T-helper 1 cell (primary cell): ENCODE data around the gene RRAGD.
"Not testable (repeated sequence)": the region's sequence is repeated elsewhere in the genome, so short reads cannot be mapped to it uniquely, and the experiment has no call there.

Source experiments
- DNase-seq, 5 donors: peaks; one replicate each; pipeline ENCODE4 v3.0.0-alpha.2; 2012 to 2020

The RRAGD gene

DNA sequence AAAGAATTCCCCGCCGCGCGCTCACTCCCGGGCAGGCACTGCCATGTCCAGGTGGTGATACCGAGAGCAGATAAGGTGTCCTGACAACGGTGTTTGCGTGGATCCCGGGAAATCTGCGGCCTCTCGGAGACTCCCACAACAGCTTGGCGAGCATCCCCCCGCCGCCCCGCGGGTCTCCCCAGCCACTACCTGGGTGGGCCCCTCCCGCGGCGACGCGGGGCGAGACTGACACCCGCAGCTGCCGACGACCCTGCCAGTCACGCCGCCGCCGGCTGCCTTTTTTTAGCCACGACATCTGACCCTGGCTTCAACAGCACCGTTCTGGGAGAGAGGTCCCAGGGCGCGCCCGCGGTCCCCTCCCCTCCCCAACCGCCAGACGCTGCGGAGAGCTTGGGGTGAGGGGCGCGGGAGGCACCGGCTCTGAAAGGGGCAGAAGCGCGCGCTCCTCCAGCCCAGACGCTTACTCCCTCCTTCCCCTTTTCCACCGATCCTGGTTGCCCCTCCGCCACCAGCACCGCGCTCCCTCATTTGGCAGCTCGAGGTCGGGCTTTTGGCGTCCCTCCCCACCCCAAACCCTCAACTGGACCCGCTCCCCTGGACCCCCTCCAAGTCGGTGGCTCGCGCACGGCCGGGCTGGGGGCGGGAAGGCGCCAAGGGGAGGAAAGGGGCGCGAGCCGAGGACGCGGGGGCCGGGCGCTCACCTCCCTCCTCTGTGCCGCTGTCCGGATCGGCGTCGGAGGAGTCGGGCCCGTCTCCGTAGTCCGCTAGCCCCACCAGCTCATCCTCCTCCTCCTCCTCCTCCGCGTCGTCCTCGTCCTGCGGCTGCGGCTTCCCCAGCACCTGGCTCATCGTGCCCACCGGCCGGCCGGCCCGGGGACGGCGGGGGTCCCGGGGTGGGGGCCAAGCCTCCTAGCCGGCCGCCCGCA, 665 bp downstream of the RRAGD start:
- DNase-seq: peak; percentile 3 to 21 (median 13)

DNA sequence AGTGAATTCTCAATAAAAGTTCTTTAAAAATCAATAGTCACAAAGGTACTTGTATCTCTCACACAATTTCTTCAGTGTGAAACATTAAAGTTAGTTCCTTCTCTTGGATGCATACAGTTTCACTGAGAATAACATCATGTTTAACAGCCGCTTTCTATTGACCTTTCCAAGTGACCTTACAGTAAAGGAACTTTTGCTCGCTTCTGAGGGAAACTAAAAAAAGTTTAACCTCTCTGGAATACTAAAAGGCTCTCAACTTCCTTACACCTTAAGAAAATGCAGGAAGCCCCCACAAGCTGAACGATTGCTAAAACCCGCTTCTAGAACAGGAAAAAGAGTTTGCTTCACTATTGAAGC, 1.3 kb downstream of the RRAGD start:
- DNase-seq: no peak

DNA sequence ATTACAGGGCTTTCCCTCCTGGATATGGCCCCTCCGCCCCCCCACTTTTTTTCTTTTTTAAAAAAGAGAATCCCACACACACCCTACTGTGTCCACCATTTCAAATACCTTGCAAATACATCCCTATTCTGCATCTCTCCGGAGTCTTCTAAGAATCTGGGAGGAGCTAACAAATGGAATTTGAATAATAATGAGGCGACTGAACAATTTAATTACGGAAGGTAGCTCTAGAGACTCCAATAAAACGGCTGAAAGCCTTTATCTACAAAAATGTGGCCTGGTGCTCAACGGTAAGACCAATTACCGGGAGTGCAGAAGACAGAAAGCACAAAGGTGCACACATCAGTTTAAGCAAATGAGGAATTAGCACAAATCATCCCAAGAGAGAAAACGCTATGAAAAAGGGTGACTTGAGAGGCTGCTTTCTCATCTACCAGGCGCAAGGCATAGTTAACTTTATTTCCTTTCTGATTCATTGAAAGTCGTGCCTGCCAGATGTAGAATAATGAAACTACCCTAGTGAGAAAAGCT, 1.8 kb downstream of the RRAGD start:
- DNase-seq: no peak

DNA sequence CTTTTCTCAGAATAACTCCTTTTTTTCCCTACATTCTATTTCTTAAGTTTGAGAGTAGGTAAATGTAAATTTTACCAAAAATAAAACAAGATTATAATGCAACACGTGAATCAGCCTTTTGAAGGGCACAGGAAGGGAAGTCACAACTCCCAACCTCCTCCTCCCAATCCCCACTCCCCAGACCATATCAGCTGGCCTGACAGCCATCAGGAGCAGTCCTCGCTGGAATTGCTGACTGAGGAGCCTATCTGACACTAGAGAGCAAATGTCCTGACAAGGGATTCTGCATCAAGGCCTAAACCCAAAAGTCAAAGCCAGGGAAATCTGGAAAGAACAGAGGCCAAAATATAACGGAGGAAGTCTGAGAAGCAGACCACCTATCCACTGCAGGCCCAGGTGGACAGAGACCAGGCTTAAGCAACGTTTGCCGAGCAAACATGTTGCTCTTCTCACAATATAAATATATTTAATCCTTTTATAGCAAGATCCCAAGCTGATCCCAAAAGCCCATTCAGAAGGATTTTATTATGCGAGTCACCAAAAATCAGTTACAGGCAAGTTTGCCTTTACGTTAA, 2.5 kb downstream of the RRAGD start:
- DNase-seq: no peak

DNA sequence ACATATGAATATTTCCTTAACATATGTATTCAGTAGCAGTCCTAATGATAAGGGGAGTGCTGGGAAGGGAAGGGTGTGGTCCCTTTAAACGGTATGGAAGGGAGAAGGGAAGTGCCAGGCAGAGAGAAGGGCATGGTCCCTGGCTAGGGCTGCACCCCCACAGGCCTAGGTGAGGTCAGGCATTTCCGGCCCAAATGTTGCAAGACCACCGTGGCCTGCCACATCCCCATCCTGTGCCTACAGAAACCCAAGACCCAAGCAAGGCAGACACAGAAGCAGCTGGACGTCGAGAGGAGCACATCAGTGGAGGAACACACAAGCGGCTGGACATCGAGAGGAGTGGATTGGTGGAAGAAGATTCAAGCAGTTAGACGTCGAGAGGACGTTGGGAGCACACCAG, 5.9 kb downstream of the RRAGD start:
- DNase-seq: no peak

DNA sequence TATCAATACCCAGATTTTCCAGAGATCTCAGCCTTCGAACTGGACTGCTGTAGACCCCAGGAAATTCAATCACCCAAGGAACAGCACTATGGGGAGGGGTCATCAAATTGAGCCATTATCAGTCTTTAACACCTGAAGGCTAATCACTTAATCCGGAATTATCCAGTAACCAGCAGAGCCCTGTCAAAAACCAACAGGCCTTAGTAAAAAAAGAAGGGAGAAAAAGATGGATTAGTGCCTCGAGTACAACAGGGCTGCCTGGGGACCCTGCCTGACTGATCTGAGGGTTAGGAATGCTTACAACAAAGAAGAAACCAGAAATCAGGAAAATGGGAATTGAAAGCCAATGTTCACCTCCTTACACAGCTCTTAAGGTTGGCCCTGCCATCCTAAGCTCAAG, 7.6 kb downstream of the RRAGD start:
- DNase-seq: no peak

DNA sequence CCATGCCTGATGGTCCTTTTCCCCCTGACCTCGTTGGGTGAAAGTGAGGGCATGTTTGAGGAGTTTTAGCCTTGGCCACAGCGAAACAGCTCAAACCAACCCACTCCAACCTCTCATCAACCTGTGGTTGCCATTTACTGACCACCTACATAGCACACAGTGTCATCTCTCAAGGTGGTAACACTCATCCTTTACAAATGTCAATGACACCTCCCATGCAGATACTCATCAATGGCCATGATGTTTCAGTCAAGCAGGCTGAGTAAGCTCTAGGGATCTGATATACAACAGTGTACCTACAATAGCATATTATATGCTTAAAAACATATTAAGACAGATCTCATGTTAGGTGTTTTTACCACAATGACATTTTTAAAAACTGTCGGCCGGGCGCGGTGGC, 9.3 kb downstream of the RRAGD start:
- DNase-seq: no peak

DNA sequence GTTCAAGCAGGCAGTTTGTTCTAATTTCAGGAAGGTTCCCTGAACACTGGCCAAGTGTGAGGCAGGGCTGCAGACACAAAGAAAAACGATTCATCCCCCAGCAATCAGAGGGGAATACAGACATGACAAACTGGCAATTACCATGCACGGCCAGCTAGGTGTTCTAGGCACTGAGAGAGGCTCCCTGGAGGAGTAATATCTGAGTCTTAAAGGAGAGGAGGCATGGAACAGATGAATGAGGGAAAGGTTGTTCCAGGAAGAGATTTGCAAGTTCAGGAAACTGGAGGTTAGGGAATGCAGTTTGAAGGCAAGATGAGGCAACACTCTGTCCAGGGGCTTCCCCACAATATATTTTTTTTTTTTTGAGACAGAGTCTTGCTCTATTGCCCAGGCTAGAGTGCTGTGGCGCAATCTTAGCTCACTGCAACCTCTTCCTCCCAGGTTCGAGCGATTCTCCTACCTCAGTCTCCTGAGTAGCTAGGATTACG, 11.1 kb downstream of the RRAGD start:
- no peak for DNase-seq

DNA sequence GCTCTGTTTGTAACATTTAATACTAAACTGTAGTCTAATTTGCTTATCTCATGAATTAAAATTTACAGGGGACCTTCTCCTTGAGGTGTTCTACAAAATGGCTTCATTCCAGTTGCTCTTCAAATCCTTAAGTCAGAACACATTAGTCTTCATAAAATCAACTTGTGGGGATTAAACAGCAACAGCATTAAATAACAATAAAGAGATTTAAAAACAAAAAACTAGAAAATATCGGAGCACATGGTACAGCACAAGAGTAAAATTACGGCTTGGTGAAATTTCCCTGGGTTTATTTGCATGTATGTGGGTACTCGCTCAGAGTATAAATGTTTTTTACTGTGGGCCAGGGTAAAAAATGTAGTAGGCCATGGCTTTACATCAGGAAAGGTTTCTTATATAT, 12.0 kb downstream of the RRAGD start:
- no peak for DNase-seq

DNA sequence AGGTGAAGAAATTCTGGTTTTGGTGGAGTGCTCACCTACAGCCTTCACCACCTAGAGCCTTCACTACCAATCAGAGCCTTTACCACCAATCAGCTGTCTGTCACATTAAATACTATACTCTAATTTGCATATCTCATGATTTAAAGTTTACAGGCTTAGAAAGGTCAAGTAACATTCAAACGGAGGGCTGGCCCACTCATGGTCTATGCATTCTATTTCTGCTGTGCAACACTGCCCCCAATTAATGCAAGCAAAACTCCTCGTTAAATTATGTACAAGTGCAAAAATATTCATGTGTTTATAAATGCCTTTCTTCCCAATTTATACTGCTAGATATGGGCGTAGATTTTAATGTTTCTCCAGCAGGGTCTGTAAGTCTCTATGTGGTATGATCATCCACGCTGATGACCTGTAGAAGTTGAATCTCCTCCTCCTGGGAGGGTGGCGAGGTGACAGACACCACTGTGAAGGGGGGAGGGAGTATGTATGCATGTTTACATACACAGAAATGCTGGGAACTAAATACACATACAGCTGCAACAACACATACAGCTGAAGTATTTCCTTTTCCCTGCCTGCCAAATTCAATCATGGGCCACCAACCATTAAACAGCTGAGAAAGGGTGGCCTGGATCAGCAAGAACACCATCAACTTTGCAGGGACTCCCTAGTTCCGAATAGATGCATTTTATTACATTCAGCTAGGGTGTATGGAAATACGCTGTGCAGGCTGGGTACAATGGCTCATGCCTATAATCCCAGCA, 13.1 kb downstream of the RRAGD start:
- no peak for DNase-seq

DNA sequence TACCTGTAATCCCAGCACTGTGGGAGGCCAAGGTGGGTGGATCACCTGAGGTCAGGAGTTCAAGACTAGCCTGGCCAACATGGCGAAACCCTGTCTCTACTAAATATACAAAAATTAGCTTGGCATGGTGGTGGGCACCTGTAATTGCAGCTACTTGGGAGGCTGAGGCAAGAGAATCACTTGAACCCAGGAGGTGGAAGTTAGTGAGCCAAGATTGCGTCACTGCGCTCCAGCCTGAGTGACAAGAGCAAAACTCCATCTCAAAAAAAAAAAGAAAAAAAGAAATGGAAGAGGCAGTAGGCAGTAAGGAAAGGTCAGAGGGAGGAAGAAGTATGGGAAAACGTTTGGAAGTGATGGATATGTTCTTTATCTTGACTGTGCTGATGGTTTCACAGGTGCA, 14.2 kb downstream of the RRAGD start:
- not testable (repeated sequence) for DNase-seq

DNA sequence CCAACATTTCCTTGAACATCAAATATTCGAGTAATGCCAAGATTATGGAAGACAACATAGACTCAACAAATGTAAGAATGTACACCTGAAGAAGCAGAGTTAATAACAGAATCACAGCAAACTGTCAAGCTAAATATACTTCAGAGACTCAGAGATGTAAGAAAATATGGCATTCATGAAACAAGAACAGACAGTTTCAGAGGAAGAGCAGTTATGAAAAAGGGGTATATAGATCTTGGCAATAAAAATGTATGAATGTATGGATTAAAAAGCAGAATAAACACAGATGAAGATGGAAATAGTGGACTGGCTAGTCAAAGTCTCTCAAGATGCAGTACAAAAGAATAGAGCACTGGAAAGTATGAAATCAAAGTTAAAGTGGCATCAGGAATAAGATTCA, 18.4 kb downstream of the RRAGD start:
- DNase-seq: no peak

DNA sequence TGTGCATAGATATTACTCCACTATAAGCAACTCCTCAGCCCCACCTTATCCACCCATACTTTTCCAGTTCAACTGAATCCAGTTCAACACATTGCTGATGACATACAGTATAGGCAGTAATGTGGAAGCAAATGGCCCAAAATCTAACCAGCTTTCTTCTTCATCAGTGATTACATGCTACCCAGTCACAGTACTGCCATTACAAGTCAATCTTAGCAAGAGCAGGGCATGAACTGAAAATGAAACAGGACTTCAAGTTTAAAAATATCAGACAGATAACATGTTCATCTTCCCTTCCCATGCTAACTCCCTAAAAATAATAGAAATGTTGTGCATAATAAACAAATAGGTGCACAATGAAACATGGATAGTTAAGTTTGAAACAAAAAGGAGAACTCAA, 19.2 kb downstream of the RRAGD start:
- DNase-seq: no peak

DNA sequence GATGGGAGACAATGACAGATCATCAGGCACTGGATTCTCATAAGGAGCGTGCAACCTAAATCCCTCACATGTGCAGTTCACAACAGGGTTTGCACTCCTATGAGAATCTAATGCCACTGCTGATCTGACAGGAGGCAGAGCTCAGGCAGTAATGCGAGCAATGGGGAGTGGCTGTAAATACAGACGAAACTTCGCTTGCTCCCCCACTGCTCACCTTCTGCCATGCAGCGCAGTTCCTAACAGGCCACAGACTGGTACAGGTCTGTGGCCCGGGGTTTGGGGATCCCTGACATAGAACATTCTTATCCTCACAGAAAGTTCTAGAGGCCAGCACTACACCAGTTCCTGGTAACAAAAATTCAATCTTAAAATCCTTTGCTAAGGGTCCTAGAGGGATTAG, 23.2 kb downstream of the RRAGD start:
- DNase-seq: no peak

DNA sequence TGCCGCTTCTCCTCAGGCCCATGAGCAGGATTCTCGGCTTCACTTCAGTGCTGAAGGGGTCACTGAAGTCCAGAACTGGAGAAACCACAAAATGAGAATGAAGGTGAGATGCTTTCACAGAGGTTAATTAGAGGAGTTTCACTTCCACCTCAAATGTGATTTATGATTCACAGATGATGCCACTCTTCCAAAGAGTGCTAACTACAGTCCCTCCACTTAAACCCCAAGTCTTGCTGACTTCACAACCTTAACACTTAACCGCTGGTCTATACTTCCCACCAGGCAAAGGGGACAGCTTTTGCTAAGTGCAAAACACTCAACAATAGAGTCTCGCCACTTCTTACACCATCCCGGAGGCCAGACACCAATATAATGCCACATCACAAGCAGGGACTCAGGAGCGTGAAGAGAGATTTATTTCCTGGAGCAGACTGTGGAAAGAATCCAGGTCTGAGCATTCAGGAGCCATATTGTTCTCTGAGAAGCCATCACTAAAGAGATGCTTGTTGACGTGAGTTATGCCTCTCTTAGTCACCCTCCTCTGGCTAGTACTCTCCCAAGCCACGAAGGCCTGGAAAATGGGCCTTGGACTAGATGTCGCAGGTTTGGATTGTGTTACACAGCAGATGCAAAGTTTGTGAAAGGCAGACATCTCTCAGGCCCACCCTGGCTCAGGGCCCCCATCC, 24.4 kb downstream of the RRAGD start:
- no peak for DNase-seq

DNA sequence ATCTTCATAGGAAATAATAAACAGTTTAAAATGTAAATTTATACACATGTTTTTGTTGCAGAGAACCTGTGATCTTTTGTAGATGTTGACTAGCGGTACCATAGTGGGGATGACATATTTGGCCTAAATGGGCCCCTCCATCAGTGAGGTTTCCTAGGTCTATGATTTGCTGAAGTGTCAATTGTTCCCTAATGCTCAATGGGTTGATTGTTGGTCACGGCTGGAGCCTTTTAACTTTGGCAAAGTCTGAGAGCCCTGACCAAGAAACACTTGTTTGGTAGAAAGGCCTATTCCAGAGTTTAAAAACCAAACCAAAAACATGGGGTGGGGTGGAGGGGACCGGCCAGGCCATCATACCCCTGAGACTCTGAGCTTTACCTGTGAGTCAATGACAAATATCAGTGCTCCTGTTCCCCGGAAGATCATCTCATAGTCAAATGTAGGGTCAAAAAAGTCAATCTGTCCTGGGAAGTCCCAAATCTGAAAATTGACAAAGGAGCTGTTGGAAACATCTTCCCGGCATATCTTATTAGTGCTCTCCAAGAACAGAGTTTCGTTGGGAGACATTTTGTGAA, 25.1 kb downstream of the RRAGD start:
- DNase-seq: no peak

DNA sequence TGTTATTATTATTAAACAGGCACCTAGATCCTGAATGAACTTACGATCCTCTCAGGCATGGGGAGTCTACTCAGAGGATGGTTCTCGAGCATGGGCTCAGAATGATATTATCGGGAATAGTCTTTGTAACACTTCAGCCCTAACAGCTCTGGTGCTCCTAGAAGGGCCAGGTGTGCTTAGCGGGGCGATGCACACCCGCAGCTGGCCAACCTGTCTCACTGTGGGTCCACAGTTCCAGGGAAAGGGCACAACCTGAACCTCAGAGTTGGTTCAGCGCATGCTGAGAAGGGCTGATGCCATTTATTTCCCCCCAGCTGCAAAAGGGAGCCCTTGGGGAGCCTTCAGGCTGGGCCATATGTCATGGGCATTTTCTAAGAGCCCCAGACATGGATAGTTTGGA, 26.2 kb downstream of the RRAGD start:
- no peak for DNase-seq

DNA sequence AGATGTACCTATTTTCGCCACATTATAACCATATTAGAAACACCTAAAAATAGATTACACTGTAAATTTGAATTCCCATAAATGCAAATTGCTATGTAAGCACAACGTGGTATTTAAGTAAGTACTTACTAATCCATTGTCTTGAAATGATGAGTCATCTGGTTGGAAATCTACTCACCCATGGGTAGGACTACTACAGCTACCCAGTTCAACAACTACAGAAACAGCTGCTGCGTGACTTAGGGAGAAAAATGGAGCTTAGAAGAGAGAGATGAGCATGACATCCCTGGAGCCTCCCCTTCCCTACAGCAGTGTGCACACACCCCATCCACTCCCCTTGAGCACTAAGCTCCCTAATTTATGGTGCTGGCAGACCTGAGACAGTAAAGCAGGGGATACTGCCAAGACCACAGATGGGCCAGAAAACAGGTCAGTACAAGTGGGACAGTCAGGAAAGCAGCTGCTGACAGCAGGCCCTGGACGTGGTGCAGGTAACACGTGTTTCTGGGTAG, 26.9 kb downstream of the RRAGD start:
- no peak for DNase-seq

DNA sequence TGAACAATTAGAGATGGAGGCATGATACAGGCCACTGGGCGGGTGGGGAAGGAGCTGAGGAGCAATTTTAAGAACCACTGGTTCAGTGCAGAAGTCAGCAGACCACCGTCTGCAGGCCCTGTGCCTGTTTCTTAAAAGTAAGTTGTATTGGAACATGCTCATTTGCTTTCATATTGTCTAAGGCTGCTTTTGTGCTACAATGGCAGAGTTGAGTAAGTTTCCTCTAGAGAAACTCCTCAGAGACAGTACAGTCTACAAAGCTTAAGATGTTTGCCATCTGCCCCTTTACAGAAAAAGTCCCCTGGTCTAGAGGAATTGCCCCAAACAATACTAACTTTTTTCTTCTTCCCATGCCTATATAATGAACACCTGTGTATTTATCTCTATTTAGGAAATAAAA, 31.0 kb downstream of the RRAGD start:
- no peak for DNase-seq

DNA sequence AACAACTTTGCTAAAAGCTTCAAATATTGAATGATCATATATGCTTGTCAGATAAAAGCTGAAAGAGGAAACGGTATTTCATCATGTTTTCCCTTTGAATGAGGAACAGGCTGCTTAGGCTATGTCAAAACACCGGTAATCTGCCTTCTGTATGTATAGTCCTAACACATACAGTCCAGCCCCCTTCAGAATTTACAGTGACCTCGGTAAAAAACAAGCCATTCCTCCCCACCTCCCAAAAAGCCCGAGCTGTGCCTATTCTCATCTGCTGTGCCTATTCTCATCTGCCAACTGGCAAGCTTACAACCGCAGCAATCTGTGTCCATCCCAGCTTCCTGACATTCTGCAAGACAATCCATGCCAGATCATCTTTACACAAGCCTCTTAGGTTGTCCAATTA, 32.8 kb downstream of the RRAGD start:
- no peak for DNase-seq

DNA sequence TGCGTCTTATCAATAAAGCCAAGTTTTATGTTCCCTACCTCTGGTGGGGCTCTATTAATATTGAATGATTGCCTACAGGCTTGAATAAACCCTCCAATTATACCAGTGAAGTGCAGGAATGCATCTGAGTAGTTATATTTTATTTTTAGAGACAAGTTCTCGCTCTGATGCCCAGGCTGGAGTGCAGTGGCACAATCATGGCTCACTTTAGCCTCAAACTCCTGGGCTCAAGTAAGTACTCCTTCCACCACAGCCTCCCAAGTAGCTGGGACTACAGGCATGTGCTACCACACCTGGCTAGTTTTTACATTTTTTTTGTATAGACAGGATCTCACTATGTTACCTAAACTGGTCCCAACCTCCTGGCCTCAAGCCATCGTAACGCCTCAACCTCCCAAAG, 33.4 kb downstream of the RRAGD start:
- no peak for DNase-seq
